Neural cell (in vitro differentiated cells): Measurements from ENCODE around the gene LAMA5. TPM values are rescaled to one million over a fixed set of nuclear protein-coding genes. Genes with fewer than 3 reads are reported as not detected.

ENCODE experiments used
- H2AFZ ChIP-seq: fragments of 200-600, 300-800 bp; sonication (generic), shearing (Covaris generic); 2 replicates; pipeline ENCODE4 v1.6.0; 2014; ENCODE audit warnings: low read depth, mild to moderate bottlenecking, antibody characterized with exemption, low read length, moderate library complexity
- H3F3A ChIP-seq: fragments of 200-600 bp; shearing (Covaris generic); 2 replicates; pipeline ENCODE4 v1.6.1; 2016; ENCODE audit warnings: mild to moderate bottlenecking, moderate library complexity, mixed read lengths, antibody characterized with exemption, low read length; ENCODE audit not compliant: insufficient read depth, poor library complexity, severe bottlenecking
- H3K27ac ChIP-seq: fragments of 200-600, 300-800 bp; sonication (generic), shearing (Covaris generic); 2 replicates; pipeline ENCODE4 v1.5.1; 2014; ENCODE audit warnings: mild to moderate bottlenecking, low read length, moderate library complexity
- H3K27me3 ChIP-seq: fragments of 300-800, 200-600 bp; sonication (generic), shearing (Covaris generic); 2 replicates; pipeline ENCODE4 v1.6.0; 2014; ENCODE audit warnings: mild to moderate bottlenecking, low read depth, low read length, moderate library complexity; ENCODE audit not compliant: insufficient read depth
- H3K36me3 ChIP-seq: fragments of 300-800, 200-600 bp; sonication (generic), shearing (Covaris generic); 2 replicates; pipeline ENCODE4 v1.5.1; 2014; ENCODE audit warnings: mild to moderate bottlenecking, antibody characterized with exemption, low read length, moderate library complexity; ENCODE audit not compliant: insufficient read depth
- H3K4me2 ChIP-seq: fragments of 300-800, 200-600 bp; sonication (generic), shearing (Covaris generic); 2 replicates; pipeline ENCODE4 v1.6.0; 2014; ENCODE audit warnings: mild to moderate bottlenecking, low read length
- H3K4me3 ChIP-seq: fragments of 300-800, 200-600 bp; sonication (generic), shearing (Covaris generic); 2 replicates; pipeline ENCODE4 v1.5.1; 2014; ENCODE audit warnings: mild to moderate bottlenecking, low read length, moderate library complexity
- H3K79me2 ChIP-seq: fragments of 200-600 bp; shearing (Covaris generic); replicated peaks from 2 replicates; pipeline ENCODE4 v1.6.0; 2014; ENCODE audit warnings: mild to moderate bottlenecking, low read length, moderate library complexity; ENCODE audit not compliant: insufficient read depth
- H3K9ac ChIP-seq: fragments of 300-800, 200-600 bp; sonication (generic), shearing (Covaris generic); 2 replicates; pipeline ENCODE4 v1.6.1; 2016; ENCODE audit warnings: mild to moderate bottlenecking, low read length, mixed read lengths
- H3K9me2 ChIP-seq: fragments of 200-600 bp; shearing (Covaris generic); 2 replicates; pipeline ENCODE4 v1.6.1; 2016; ENCODE audit warnings: mild to moderate bottlenecking, low read length, mixed read lengths; ENCODE audit not compliant: insufficient read depth
- H3K9me3 ChIP-seq: fragments of 200-600, 300-800 bp; sonication (generic), shearing (Covaris generic); 2 replicates; pipeline ENCODE4 v1.6.1; 2016; ENCODE audit warnings: mild to moderate bottlenecking, mixed run types, low read length, moderate library complexity, mixed read lengths
- H4K20me1 ChIP-seq: fragments of 200-600 bp; shearing (Covaris generic); 2 replicates; pipeline ENCODE4 v1.6.1; 2016; ENCODE audit warnings: mild to moderate bottlenecking, mixed run types; ENCODE audit not compliant: insufficient read depth
- EP300 ChIP-seq: fragments of 450-650 bp; conservative IDR thresholded peaks from 2 replicates; pipeline ENCODE4 v1.6.1; 2014; ENCODE audit warnings: antibody characterized with exemption, mild to moderate bottlenecking, moderate library complexity; ENCODE audit not compliant: poor library complexity, severe bottlenecking
- EZH2 ChIP-seq: fragments of 200-600, 300-800 bp; shearing (Covaris generic), sonication (generic); IDR thresholded peaks from 2 replicates; pipeline ENCODE4 v1.6.1; 2014; ENCODE audit warnings: antibody characterized with exemption, low read length, borderline replicate concordance, mild to moderate bottlenecking; ENCODE audit not compliant: insufficient read depth, poor library complexity, severe bottlenecking
- MXI1 ChIP-seq: fragments of 450-650 bp; conservative IDR thresholded peaks from 2 replicates; pipeline ENCODE4 v1.6.1; 2014; ENCODE audit warnings: antibody characterized with exemption, mild to moderate bottlenecking; ENCODE audit not compliant: poor library complexity, severe bottlenecking
- POLR2AphosphoS5 ChIP-seq: IDR thresholded peaks from 2 replicates; pipeline ENCODE4 v1.6.1; 2012
- RAD21 ChIP-seq: fragments of 450-650 bp; conservative IDR thresholded peaks from 2 replicates; pipeline ENCODE4 v1.6.1; 2014; ENCODE audit warnings: antibody characterized with exemption, mild to moderate bottlenecking, moderate library complexity
- REST ChIP-seq: IDR thresholded peaks from 2 replicates; pipeline ENCODE4 v1.6.1; 2012; ENCODE audit warnings: borderline replicate concordance
- SMC3 ChIP-seq: fragments of 450-650 bp; conservative IDR thresholded peaks from 2 replicates; pipeline ENCODE4 v1.6.1; 2014; ENCODE audit warnings: antibody characterized with exemption, mild to moderate bottlenecking, moderate library complexity; ENCODE audit not compliant: poor library complexity
- TAF1 ChIP-seq: IDR thresholded peaks from 2 replicates; pipeline ENCODE4 v1.6.1; 2012; ENCODE audit warnings: low read depth
- polyA plus RNA-seq: library from polyadenylated mRNA; depleted of rRNA; stranded (reverse); fragments of >200 nt; gene quantifications from 2 replicates; pipeline ENCODE4 v1.2.3, GENCODE V29; 2014
- TF ChIP-seq, protein P1 (sequence below): fragments of 450-650 bp; IDR thresholded peaks from 2 replicates; pipeline ENCODE4 v1.5.1; 2014; ENCODE audit warnings: antibody characterized with exemption, mild to moderate bottlenecking, moderate library complexity; ENCODE audit not compliant: poor library complexity, severe bottlenecking

The LAMA5 gene
- polyA plus RNA-seq, 1 donor from 2014 or later = 27.2 TPM

- Histone ChIP-seq H3K9me3 (no peaks in the 10 kb centered on the region), H3K36me3 (no peaks in the 10 kb centered on the region), H3F3A (no peaks in the 10 kb centered on the region), H3K9me2 (no peaks in the 10 kb centered on the region), H3K27ac (no peak overlapping the region), H3K4me3 (no peak overlapping the region), H3K4me2 (no peak overlapping the region), H4K20me1 (no peaks in the 10 kb centered on the region), H3K27me3 (no peaks in the 10 kb centered on the region), H3K9ac (no peak overlapping the region), H2AFZ (no peak overlapping the region), H3K79me2 (no peaks in the 10 kb centered on the region)
- TF ChIP-seq, protein P1, sequence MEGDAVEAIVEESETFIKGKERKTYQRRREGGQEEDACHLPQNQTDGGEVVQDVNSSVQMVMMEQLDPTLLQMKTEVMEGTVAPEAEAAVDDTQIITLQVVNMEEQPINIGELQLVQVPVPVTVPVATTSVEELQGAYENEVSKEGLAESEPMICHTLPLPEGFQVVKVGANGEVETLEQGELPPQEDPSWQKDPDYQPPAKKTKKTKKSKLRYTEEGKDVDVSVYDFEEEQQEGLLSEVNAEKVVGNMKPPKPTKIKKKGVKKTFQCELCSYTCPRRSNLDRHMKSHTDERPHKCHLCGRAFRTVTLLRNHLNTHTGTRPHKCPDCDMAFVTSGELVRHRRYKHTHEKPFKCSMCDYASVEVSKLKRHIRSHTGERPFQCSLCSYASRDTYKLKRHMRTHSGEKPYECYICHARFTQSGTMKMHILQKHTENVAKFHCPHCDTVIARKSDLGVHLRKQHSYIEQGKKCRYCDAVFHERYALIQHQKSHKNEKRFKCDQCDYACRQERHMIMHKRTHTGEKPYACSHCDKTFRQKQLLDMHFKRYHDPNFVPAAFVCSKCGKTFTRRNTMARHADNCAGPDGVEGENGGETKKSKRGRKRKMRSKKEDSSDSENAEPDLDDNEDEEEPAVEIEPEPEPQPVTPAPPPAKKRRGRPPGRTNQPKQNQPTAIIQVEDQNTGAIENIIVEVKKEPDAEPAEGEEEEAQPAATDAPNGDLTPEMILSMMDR = no peak
- TF ChIP-seq POLR2AphosphoS5 = no peak
- no peak for TF ChIP-seq RAD21
- TF ChIP-seq EP300 = no peak
- no peak for TF ChIP-seq TAF1
- TF ChIP-seq EZH2 = no peak
Measured at GRCh38 chr20:62275219-62275618, 91.9 kb downstream of the LAMA5 start.

DNA sequence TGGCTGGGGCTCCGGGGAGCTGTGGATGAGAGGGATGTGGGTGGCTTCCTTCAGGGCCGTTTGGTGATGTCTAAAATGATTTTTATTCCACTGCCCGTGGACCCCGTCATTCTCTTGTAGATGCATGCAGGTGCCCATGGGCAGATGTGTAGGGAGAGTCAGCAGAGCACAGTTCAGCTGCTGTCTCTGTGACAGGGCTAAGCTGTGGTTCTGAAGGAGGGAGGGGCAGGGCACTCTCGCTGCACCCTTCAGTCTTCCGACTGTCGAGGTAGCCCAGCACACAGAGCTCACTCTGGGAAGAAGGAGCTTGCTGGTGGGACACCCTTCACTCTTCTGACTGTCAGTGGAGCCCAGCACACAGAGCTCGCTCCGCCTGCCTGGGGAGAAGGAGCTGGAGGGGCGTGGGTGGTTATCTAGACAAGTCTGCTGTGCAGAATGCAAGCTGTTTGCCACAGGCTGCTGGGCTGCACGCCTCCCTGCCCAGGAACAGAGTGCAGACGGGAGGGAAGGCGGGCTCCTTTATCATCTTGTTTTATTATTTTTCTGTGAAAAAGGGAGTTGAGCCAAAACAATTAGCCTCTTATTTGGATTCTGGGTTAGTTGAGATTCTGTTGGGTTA, 92.7 kb downstream of the LAMA5 start:
- Histone ChIP-seq H3K4me3 (no peak overlapping the region), H3K36me3 (no peaks in the 10 kb centered on the region), H4K20me1 (no peaks in the 10 kb centered on the region), H2AFZ (no peak overlapping the region), H3K27ac (no peak overlapping the region), H3F3A (no peaks in the 10 kb centered on the region), H3K79me2 (no peaks in the 10 kb centered on the region), H3K27me3 (no peaks in the 10 kb centered on the region), H3K9me2 (no peaks in the 10 kb centered on the region), H3K9me3 (no peaks in the 10 kb centered on the region), H3K4me2 (no peak overlapping the region), H3K9ac (no peak overlapping the region)
- TF ChIP-seq, protein P1 = no peak
- TF ChIP-seq RAD21 (no peak), MXI1 (no peak), SMC3 (no peak), REST (no peak), EP300 (no peak), TAF1 (no peak), EZH2 (no peak), POLR2AphosphoS5 (no peak)
